Fibroblast of skin of left quadriceps (primary cell): ENCODE measurements around the gene STS.

ENCODE experiments used
- DNase-seq, 2 experiments: peaks; one replicate each; pipeline ENCODE4 v3.0.0-alpha.2; 2013; ENCODE audit warnings: low read depth in 2 of 2

The STS gene

GRCh38 chrX:7147413-7147977 lies at the start of gene STS:
TSS of gene STS (plus strand) at chrX:7147712. CDS start at chrX:7253200, 105,488 bp downstream.
- no peak for DNase-seq

- DNase-seq: no peak
Measured at GRCh38 chrX:7100022-7100421, 47.5 kb upstream of the STS start.

GRCh38 chrX:7102119-7102518 lies 45.4 kb upstream of the STS start:
- no peak for DNase-seq

- no peak for DNase-seq
Measured at GRCh38 chrX:7106649-7107048, 40.9 kb upstream of the STS start.

GRCh38 chrX:7108030-7108429 lies 39.5 kb upstream of the STS start:
- DNase-seq: no peak

GRCh38 chrX:7109049-7109531 lies 38.4 kb upstream of the STS start:
- no peak for DNase-seq

GRCh38 chrX:7109838-7110793 lies 37.4 kb upstream of the STS start:
- no peak for DNase-seq

- no peak for DNase-seq
Measured at GRCh38 chrX:7110821-7111276, 36.7 kb upstream of the STS start.

GRCh38 chrX:7111518-7111917 lies 36.0 kb upstream of the STS start:
- no peak for DNase-seq

GRCh38 chrX:7112071-7112470 lies 35.4 kb upstream of the STS start:
- DNase-seq: no peak

GRCh38 chrX:7115557-7115956 lies 32.0 kb upstream of the STS start:
- no peak for DNase-seq

GRCh38 chrX:7116081-7116480 lies 31.4 kb upstream of the STS start:
- DNase-seq: no peak

- no peak for DNase-seq
Measured at GRCh38 chrX:7117587-7117986, 29.9 kb upstream of the STS start.

GRCh38 chrX:7119950-7120877 lies 27.3 kb upstream of the STS start:
- DNase-seq: no peak

GRCh38 chrX:7120878-7121219 lies 26.7 kb upstream of the STS start:
- DNase-seq: no peak

- DNase-seq: no peak
Measured at GRCh38 chrX:7127056-7127455, 20.5 kb upstream of the STS start.

- DNase-seq: no peak
Measured at GRCh38 chrX:7131621-7132020, 15.9 kb upstream of the STS start.

GRCh38 chrX:7132335-7133049 lies 15.0 kb upstream of the STS start:
- DNase-seq: peak; percentile 36 to 42

GRCh38 chrX:7133050-7133440 lies 14.5 kb upstream of the STS start:
- no peak for DNase-seq

GRCh38 chrX:7134981-7135380 lies 12.5 kb upstream of the STS start:
- no peak for DNase-seq
